Esophagus muscularis mucosa (tissue), 4 donors: Measurements from ENCODE around the gene FRRS1L. TPM values are rescaled to one million over a fixed set of nuclear protein-coding genes. Genes with fewer than 3 reads are reported as not detected.

Source experiments
- DNase-seq: peaks from one replicate; pipeline ENCODE4 v3.0.0-alpha.2; 2017; ENCODE audit errors: extremely low spot score
- H3K27ac ChIP-seq, 4 donors: fragments of 200-600 bp; sonication (generic); replicated peaks in 1 of 4; 1 replicate in 3 of 4; 2 replicates in 1 of 4; pipeline ENCODE4 v1.5.1; 2016 to 2019; ENCODE audit warnings: mild to moderate bottlenecking in 1 of 4
- H3K27me3 ChIP-seq, 4 donors: fragments of 200-600 bp; sonication (generic); one replicate each; pipeline versions ENCODE4 v1.5.1 to v1.6.0; 2016 to 2019
- H3K36me3 ChIP-seq, 4 donors: fragments of 200-600 bp; sonication (generic); one replicate each; pipeline ENCODE4 v1.5.1; 2016 to 2019
- H3K4me1 ChIP-seq, 4 donors: fragments of 200-600 bp; sonication (generic); one replicate each; pipeline ENCODE4 v1.5.1; 2016 to 2019
- H3K4me3 ChIP-seq, 4 donors: fragments of 200-600 bp; sonication (generic); 1 replicate in 2 of 4; 2 replicates in 2 of 4; pipeline ENCODE4 v1.5.1; 2016 to 2019; ENCODE audit warnings: mild to moderate bottlenecking in 4 of 4, moderate library complexity in 1 of 4
- H3K9me3 ChIP-seq, 4 donors: fragments of 200-600 bp; sonication (generic); 1 replicate in 3 of 4; 2 replicates in 1 of 4; pipeline ENCODE4 v1.5.1; 2016 to 2019
- CTCF ChIP-seq, 3 experiments: fragments of 200-600 bp in 2 of 3; fragments of 450-650 bp in 1 of 3; sonication (generic) in 2 of 3; IDR thresholded peaks; one replicate each; pipeline ENCODE4 v1.5.1; 2017 to 2019; ENCODE audit warnings: antibody characterized with exemption in 3 of 3, mild to moderate bottlenecking in 2 of 3, moderate library complexity in 1 of 3
- EP300 ChIP-seq: sonication (generic); formaldehyde crosslinking; IDR thresholded peaks from one replicate; pipeline ENCODE4 v1.6.1; 2017; ENCODE audit warnings: antibody characterized with exemption
- POLR2A ChIP-seq: fragments of 450-650 bp; IDR thresholded peaks from one replicate; pipeline ENCODE4 v1.6.1; 2017; ENCODE audit warnings: antibody characterized with exemption, moderate library complexity, mild to moderate bottlenecking, low read depth
- POLR2AphosphoS5 ChIP-seq, 2 donors: sonication (generic); formaldehyde crosslinking; IDR thresholded peaks; one replicate each; pipeline ENCODE4 v1.6.1; 2017; ENCODE audit warnings: antibody characterized with exemption in 2 of 2
- WGBS: methylation state at CpG from one replicate; pipeline ENCODE4 v1.1.5; 2018; 5-methylcytosine and 5-hydroxymethylcytosine counted together
- intact Hi-C: fragments of 100-400 bp; cut with DNase I; formaldehyde crosslinking; loops from one replicate; pipeline ENCODE4 v1.15.1; 2023
- total RNA-seq, 4 donors: library from RNA; depleted of rRNA; stranded (reverse); fragments of >200 nt; gene quantifications; one replicate each; pipeline versions ENCODE4 v1.1.0 to v1.2.1, GENCODE V29; 2016

Gene FRRS1L
- total RNA-seq, 4 donors from 2014 or later = 2.5 to 7.6 (median 5.3) TPM

DNA sequence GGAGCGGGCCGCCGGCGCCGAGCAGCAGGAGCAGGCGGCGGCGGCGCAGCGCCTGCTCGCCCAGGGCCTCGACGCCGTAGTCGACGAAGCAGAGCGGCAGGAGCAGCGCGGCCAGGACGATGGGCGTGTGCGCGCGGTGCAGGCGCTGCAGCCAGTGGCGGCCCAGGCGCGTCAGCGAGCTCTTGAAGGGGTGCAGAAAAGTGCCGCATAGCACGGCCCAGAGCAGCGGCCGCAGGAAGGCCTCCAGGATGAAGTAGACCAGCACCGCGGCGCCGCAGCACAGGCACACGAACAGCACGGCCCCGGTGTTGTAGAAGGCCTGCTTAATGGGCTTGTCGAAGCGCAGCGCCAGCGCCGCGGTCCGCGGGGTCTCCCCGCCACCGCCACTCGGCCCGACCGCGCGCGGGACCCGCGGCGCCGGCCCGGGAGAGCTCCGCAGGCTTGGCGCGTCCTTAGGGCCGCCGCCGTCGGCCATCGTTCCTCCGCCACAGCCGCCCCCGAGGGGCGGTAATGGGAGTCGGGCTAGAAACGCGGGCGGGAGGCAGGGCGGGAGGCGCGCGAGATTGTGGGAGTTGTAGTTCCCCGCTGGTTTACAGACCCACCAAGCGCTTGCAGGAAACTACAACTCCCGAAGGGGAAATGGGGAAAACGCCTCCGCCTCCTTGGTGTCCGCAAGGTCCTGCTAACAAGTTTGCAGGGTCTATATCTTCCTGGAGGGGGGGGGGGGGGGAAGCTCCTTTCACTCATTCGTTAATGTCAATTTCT lies 47.4 kb downstream of the FRRS1L start, which contains the start of gene TMEM245:
Gene TMEM245 (minus strand): TSS at position 509 of the 765 bp plus-strand sequence. CDS start 34 bp downstream, at position 475.
- H3K27ac ChIP-seq = peak within 1 kb of the TSS; percentile 87 to 98 (median 94)
- WGBS = 0% methylated on average over 23 of the region's 88 CpGs
- no peaks in the 10 kb centered on the region for H3K27me3 ChIP-seq
- H3K36me3 ChIP-seq = no peaks in the 10 kb centered on the region
- TF ChIP-seq POLR2AphosphoS5 (IDR thresholded peaks at IDR 0.05) (peak; percentile 92 to 93), POLR2A (no peak)
- peaks cover 34 to 49% (median 48%) of the 10 kb centered on the region in 4 donors for H3K4me1 ChIP-seq
- H3K4me3 ChIP-seq = peak within 1 kb of the TSS; percentile 69 to 99 (median 90)
- intact Hi-C loops = loop anchor here (5.0 kb wide), 1 partner anchor 107 kb away; the partner anchor contains the start of gene CTNNAL1
- peak; percentile 98 for DNase-seq
- H3K9me3 ChIP-seq = no peaks in the 10 kb centered on the region

DNA sequence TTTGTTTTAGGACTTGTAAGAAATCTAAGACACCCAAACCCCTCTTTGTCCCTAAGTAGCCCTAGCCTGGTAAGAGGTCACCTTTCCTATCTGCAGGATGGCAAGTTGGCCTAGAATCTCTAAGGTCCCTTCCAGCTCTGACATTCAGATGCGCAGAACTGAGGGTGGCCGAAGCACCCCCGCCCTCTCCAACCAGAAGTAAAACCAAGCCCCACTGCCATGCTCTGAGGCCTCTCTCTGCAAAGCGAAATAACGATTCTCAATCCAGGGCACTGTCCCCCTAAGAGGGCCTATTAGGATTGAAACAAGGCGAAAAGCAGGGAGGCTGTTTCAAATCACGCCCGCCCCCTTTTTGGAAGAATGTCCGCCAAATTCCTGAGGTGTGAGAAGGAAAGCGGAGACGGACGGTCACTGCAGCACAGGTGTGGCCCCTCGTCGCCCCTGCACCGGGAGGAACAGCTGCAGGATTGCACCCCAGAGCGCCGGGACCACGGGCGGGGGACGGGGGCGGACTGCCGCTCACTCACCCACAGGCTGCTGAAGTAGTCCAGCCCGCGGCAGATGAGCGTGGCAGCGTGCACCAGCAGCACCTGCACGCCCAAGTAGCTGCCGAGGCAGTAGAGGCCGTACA lies 48.1 kb downstream of the FRRS1L start:
- peaks cover 41 to 56% (median 55%) of the 10 kb centered on the region in 4 donors for H3K4me1 ChIP-seq
- DNase-seq = no peak
- intact Hi-C loops = loop anchor here (5.0 kb wide), 1 partner anchor 107 kb away; the partner anchor contains the start of gene CTNNAL1
- no peak for TF ChIP-seq POLR2A
- peak in 1 of 2 donors; percentile 1 for TF ChIP-seq POLR2AphosphoS5 (IDR thresholded peaks at IDR 0.05)
- no peaks in the 10 kb centered on the region for H3K27me3 ChIP-seq
- H3K4me3 ChIP-seq = peak overlapping the region; percentile 69 to 99 (median 90)
- H3K9me3 ChIP-seq = no peaks in the 10 kb centered on the region
- no peaks in the 10 kb centered on the region for H3K36me3 ChIP-seq
- peak overlapping the region; percentile 87 to 98 (median 94) for H3K27ac ChIP-seq
- 3% methylated on average over 9 of the region's 29 CpGs for WGBS

GRCh38 chr9:109117856-109118807 lies 48.9 kb downstream of the FRRS1L start:
- TF ChIP-seq CTCF (IDR thresholded peaks at IDR 0.05) = no peak
- peak in 1 of 2 donors; percentile 45 for TF ChIP-seq POLR2AphosphoS5 (IDR thresholded peaks at IDR 0.05)
- no peaks in the 10 kb centered on the region for H3K9me3 ChIP-seq
- intact Hi-C loops = loop anchor here (5.0 kb wide), 1 partner anchor 106 kb away; the partner anchor contains the start of gene CTNNAL1
- WGBS = 36% methylated on average over 14 of the region's 14 CpGs
- no peak for DNase-seq
- peaks cover 47 to 64% (median 63%) of the 10 kb centered on the region in 4 donors for H3K4me1 ChIP-seq
- H3K27ac ChIP-seq = peak overlapping the region; percentile 87 to 98 (median 94)
- H3K27me3 ChIP-seq = no peaks in the 10 kb centered on the region
- H3K4me3 ChIP-seq = peak overlapping the region; percentile 69 to 99 (median 90)
- H3K36me3 ChIP-seq = no peaks in the 10 kb centered on the region

DNA sequence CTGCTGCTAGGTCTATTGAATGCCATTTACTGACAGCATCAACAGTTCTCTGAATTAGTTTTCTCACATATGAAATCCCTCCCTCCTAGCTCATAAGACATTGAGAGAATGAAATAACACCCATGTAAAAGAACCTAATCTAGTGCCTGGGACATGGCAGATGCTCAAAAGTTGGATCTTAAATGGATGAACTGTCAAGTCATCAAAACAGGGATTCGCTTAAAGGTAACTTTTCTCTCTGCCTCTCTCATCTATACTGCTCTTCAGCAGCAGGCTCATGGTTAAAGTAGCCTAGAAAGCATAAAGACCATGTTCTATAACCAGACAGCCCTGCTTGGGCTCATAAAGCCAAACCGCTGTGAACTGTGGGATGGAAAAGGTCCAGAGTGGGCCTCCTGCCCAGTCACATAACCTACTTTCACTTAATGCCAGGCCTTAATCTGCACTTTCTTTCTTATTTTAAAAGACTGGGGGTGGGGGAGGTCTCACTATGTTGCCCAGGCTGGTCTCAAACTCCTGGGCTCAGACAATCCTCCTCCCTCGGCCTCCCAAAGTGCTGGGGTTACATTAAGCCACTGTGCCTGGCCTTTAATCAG lies 51.0 kb downstream of the FRRS1L start:
- peak overlapping the region in 1 of 4 donors; percentile 4 for H3K4me3 ChIP-seq
- H3K36me3 ChIP-seq = no peaks in the 10 kb centered on the region
- intact Hi-C loops = loop anchor here (5.0 kb wide), 1 partner anchor 104 kb away; the partner anchor contains the start of gene CTNNAL1
- TF ChIP-seq POLR2A (no peak), POLR2AphosphoS5 (IDR thresholded peaks at IDR 0.05) (peak in 1 of 2 donors; percentile 11), EP300 (no peak), CTCF (IDR thresholded peaks at IDR 0.05) (no peak)
- WGBS = 69% methylated on average over 3 of the region's 3 CpGs
- H3K4me1 ChIP-seq = peaks cover 64 to 85% (median 84%) of the 10 kb centered on the region in 4 donors
- no peaks in the 10 kb centered on the region for H3K9me3 ChIP-seq
- peak overlapping the region; percentile 87 to 98 (median 94) for H3K27ac ChIP-seq
- DNase-seq = no peak
- H3K27me3 ChIP-seq = no peaks in the 10 kb centered on the region

DNA sequence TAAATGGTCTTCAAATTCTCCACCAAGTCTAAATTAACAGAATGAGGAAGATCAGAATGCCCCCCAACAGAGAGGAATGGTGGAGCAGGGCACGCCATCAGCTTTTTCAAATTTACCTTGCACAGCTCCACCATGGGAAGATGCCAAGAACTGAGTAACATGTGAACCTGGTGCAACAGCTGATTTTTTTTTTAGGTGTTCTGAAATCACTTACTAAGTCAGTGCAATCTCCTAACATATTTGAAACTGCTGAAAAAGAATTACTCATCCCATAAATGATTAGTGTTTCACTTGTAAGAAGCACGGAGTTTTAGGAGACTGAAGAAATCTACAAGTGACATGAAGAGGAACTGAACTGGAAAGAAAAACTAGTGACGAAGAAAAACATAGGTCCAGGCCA lies 52.4 kb downstream of the FRRS1L start:
- Histone ChIP-seq H3K27ac (peak overlapping the region; percentile 87 to 98 (median 94)), H3K36me3 (no peaks in the 10 kb centered on the region), H3K27me3 (no peaks in the 10 kb centered on the region), H3K4me3 (peak overlapping the region in 3 of 4 donors; percentile 21 to 31 (median 22)), H3K4me1 (peaks cover 77 to 93% (median 91%) of the 10 kb centered on the region in 4 donors), H3K9me3 (no peaks in the 10 kb centered on the region)
- DNase-seq = no peak
- 44% methylated on average over 3 of the region's 3 CpGs for WGBS
- TF ChIP-seq CTCF (IDR thresholded peaks at IDR 0.05) (no peak), EP300 (no peak), POLR2A (no peak), POLR2AphosphoS5 (IDR thresholded peaks at IDR 0.05) (no peak)
- intact Hi-C loops = loop anchor here (5.0 kb wide), 1 partner anchor 102 kb away; the partner anchor contains the start of gene CTNNAL1
